ENCODE measurements around the gene LAMTOR1. TPM values are rescaled to one million over a fixed set of nuclear protein-coding genes. Genes with fewer than 3 reads are reported as not detected.
"Not testable (repeated sequence)": the region's sequence is repeated elsewhere in the genome, so short reads cannot be mapped to it uniquely, and the experiment has no call there.

Gene LAMTOR1
- total RNA-seq: 100 to 1,000 TPM; 116 to 133 (median 128) TPM

GRCh38 chr11:72102946-72103753 lies at the start of gene LAMTOR1:
Gene LAMTOR1, minus strand, starts transcription at chr11:72103297. Its CDS starts 73 bp downstream, at chr11:72103224.
- H3K4me1 ChIP-seq: peaks cover 2 to 45% (median 25%) of the 10 kb centered on the region in 4 donors

GRCh38 chr11:72150882-72151281 lies 47.8 kb upstream of the LAMTOR1 start:
- no peaks in the 10 kb centered on the region for H3K36me3 ChIP-seq

More at GRCh38 chr11:72102946-72103753, at the start of gene LAMTOR1:
- H3K4me3 ChIP-seq: peak within 1 kb of the TSS; percentile 81 to 92 (median 85)
- TF ChIP-seq CTCF (IDR thresholded peaks at IDR 0.05) (peak; percentile 19 to 75 (median 38)), POLR2A (IDR thresholded peaks at IDR 0.05) (peak; percentile 36 to 83), EP300 (IDR thresholded peaks at IDR 0.05) (peak; percentile 52 to 96)
- H3K27me3 ChIP-seq: no peaks in the 10 kb centered on the region
- WGBS, 2 donors: 2 to 3% methylated on average over 31 to 52 of the region's 64 CpGs
- no peaks in the 10 kb centered on the region for H3K9me3 ChIP-seq
- H3K36me3 ChIP-seq: peaks cover 0 to 37% (median 4%) of the 10 kb centered on the region in 3 donors
- DNase-seq (ENCODE audit: low spot score in 2 of 2): peak; percentile 100
- H3K27ac ChIP-seq: peak within 1 kb of the TSS; percentile 90 to 97 (median 94)

GRCh38 chr11:72146625-72147024 lies 43.5 kb upstream of the LAMTOR1 start:
- Histone ChIP-seq H3K27me3 (no peaks in the 10 kb centered on the region), H3K4me1 (peaks cover 0 to 4% (median 0%) of the 10 kb centered on the region in 4 donors), H3K4me3 (no peak overlapping the region), H3K9me3 (no peaks in the 10 kb centered on the region), H3K27ac (no peak overlapping the region), H3K36me3 (no peaks in the 10 kb centered on the region)
- no peak for DNase-seq (ENCODE audit: low spot score in 2 of 2)
- TF ChIP-seq POLR2A (IDR thresholded peaks at IDR 0.05): no peak
- TF ChIP-seq CTCF (IDR thresholded peaks at IDR 0.05): no peak
- TF ChIP-seq EP300 (IDR thresholded peaks at IDR 0.05): no peak
- WGBS, 2 donors: 27 to 58% methylated on average over 2 of the region's 2 CpGs

More at GRCh38 chr11:72150882-72151281, 47.8 kb upstream of the LAMTOR1 start:
- DNase-seq (ENCODE audit: low spot score in 2 of 2): no peak
- Histone ChIP-seq H3K27ac (no peak overlapping the region), H3K27me3 (no peaks in the 10 kb centered on the region), H3K4me1 (no peaks in the 10 kb centered on the region), H3K4me3 (no peak overlapping the region), H3K9me3 (no peaks in the 10 kb centered on the region)
- TF ChIP-seq POLR2A (IDR thresholded peaks at IDR 0.05): no peak
- TF ChIP-seq EP300 (IDR thresholded peaks at IDR 0.05): no peak
- TF ChIP-seq CTCF (IDR thresholded peaks at IDR 0.05): no peak
- WGBS, 2 donors: 63 to 83% methylated on average over 4 of the region's 4 CpGs

- H3K27ac ChIP-seq: no peak overlapping the region
- no peaks in the 10 kb centered on the region for H3K9me3 ChIP-seq
- no peak for TF ChIP-seq POLR2A (IDR thresholded peaks at IDR 0.05)
- TF ChIP-seq EP300 (IDR thresholded peaks at IDR 0.05): no peak
- TF ChIP-seq CTCF (IDR thresholded peaks at IDR 0.05): no peak
- WGBS, 2 donors: 59 to 69% methylated on average over 4 of the region's 4 CpGs
- DNase-seq (ENCODE audit: low spot score in 2 of 2): no peak
- no peak overlapping the region for H3K4me3 ChIP-seq
- H3K36me3 ChIP-seq: no peaks in the 10 kb centered on the region
- peaks cover 0 to 4% (median 0%) of the 10 kb centered on the region in 4 donors for H3K4me1 ChIP-seq
- H3K27me3 ChIP-seq: no peaks in the 10 kb centered on the region
Observed at GRCh38 chr11:72144807-72145565, 41.9 kb upstream of the LAMTOR1 start.

- not testable (repeated sequence) for H3K36me3 ChIP-seq; H3K4me1 ChIP-seq; H3K4me3 ChIP-seq; H3K27me3 ChIP-seq; H3K9me3 ChIP-seq; DNase-seq (ENCODE audit: low spot score in 2 of 2); H3K27ac ChIP-seq
- WGBS, 2 donors: 67 to 100% methylated on average over 1 of the region's 1 CpG
Observed at GRCh38 chr11:72142543-72142942, 39.4 kb upstream of the LAMTOR1 start.

- H3K4me3 ChIP-seq, H3K27ac ChIP-seq, H3K27me3 ChIP-seq: not testable (repeated sequence)
Observed at GRCh38 chr11:72142086-72142485, 39.0 kb upstream of the LAMTOR1 start.

More at GRCh38 chr11:72142086-72142485, 39.0 kb upstream of the LAMTOR1 start:
- H3K4me1 ChIP-seq; DNase-seq (ENCODE audit: low spot score in 2 of 2); H3K9me3 ChIP-seq; H3K36me3 ChIP-seq: not testable (repeated sequence)
- 53 to 62% methylated on average over 1 of the region's 1 CpG for WGBS, 2 donors
